Keratinocyte (primary cell): ENCODE data around the gene CFAP70. TPM values are rescaled to one million over a fixed set of nuclear protein-coding genes. Genes with fewer than 3 reads are reported as not detected.
A peak's percentile ranks its signal among the peaks of the same experiment; 100 is the strongest.
"Not testable (repeated sequence)": the region's sequence is repeated elsewhere in the genome, so short reads cannot be mapped to it uniquely, and the experiment has no call there.

Source experiments
- DNase-seq: peaks from one replicate; pipeline ENCODE4 v3.0.0-alpha.2; 2011; ENCODE audit warnings: low read depth, missing footprints, low spot score
- FAIRE-seq: peaks from 2 replicates; lab custom pipeline; 2011; peaks lifted over from hg19 to GRCh38; lab: Jason Lieb, UNC
- H2AFZ ChIP-seq: 2 replicates; pipeline ENCODE4 v1.6.0; 2012; ENCODE audit warnings: low read length, control low read depth, inconsistent platforms; ENCODE audit not compliant: control insufficient read depth
- H3K27ac ChIP-seq: 2 replicates; pipeline ENCODE4 v1.5.1; 2011; ENCODE audit warnings: low read length; ENCODE audit not compliant: control insufficient read depth, insufficient read depth
- H3K27me3 ChIP-seq: 3 replicates; pipeline ENCODE4 v1.6.0; 2011; ENCODE audit warnings: low read length; ENCODE audit not compliant: control insufficient read depth, insufficient read depth; ENCODE audit errors: extremely low read depth
- H3K36me3 ChIP-seq, 2 experiments: 2 replicates in 1 of 2; 3 replicates in 1 of 2; pipeline ENCODE4 v1.5.1; 2011; ENCODE audit warnings: low read length in 2 of 2, mild to moderate bottlenecking in 1 of 2; ENCODE audit not compliant: control insufficient read depth in 2 of 2, insufficient read depth in 2 of 2; ENCODE audit errors: extremely low read depth in 1 of 2
- H3K4me1 ChIP-seq: 3 replicates; pipeline ENCODE4 v1.5.1; 2011; ENCODE audit warnings: low read length; ENCODE audit not compliant: control insufficient read depth, insufficient read depth; ENCODE audit errors: extremely low read depth
- H3K4me2 ChIP-seq: 3 replicates; pipeline ENCODE4 v1.6.0; 2011; ENCODE audit warnings: low read depth, low read length; ENCODE audit not compliant: control insufficient read depth, insufficient read depth; ENCODE audit errors: extremely low read depth
- H3K4me3 ChIP-seq, 3 experiments: fragments of 200-600 bp in 1 of 3; sonication (generic) in 1 of 3; 2 replicates in 2 of 3; 3 replicates in 1 of 3; pipeline ENCODE4 v1.5.1; 2011 to 2016; ENCODE audit warnings: low read length in 3 of 3, mild to moderate bottlenecking in 3 of 3, control low read depth in 2 of 3, inconsistent platforms in 1 of 3, low read depth in 1 of 3, mixed read lengths in 1 of 3, mixed run types in 1 of 3, moderate library complexity in 1 of 3; ENCODE audit not compliant: control insufficient read depth in 2 of 3, insufficient read depth in 2 of 3; ENCODE audit errors: extremely low read depth in 1 of 3
- H3K79me2 ChIP-seq: 2 replicates; pipeline ENCODE4 v1.6.0; 2012; ENCODE audit warnings: low read length; ENCODE audit not compliant: control insufficient read depth, insufficient read depth
- H3K9ac ChIP-seq: 3 replicates; pipeline ENCODE4 v1.6.0; 2011; ENCODE audit warnings: low read length; ENCODE audit not compliant: control insufficient read depth, insufficient read depth; ENCODE audit errors: extremely low read depth
- H3K9me1 ChIP-seq: 3 replicates; pipeline ENCODE4 v1.6.0; 2011; ENCODE audit warnings: low read length; ENCODE audit not compliant: control insufficient read depth, insufficient read depth; ENCODE audit errors: extremely low read depth
- H3K9me3 ChIP-seq: 2 replicates; pipeline ENCODE4 v1.5.1; 2012; ENCODE audit warnings: low read depth, low read length; ENCODE audit not compliant: control insufficient read depth
- H4K20me1 ChIP-seq: 3 replicates; pipeline ENCODE4 v1.6.0; 2011; ENCODE audit warnings: low read length; ENCODE audit not compliant: control insufficient read depth, insufficient read depth; ENCODE audit errors: extremely low read depth
- CTCF ChIP-seq, 3 experiments: IDR thresholded peaks in 1 of 3; conservative IDR thresholded peaks in 1 of 3; optimal IDR thresholded peaks in 1 of 3; 2 replicates in 2 of 3; 3 replicates in 1 of 3; pipeline versions ENCODE3 to v1.5.1; 2011; ENCODE audit warnings: low read length in 3 of 3, mild to moderate bottlenecking in 3 of 3, moderate library complexity in 2 of 3, control low read depth in 1 of 3, inconsistent platforms in 1 of 3; ENCODE audit not compliant: insufficient read depth in 2 of 3; ENCODE audit errors: extremely low read depth in 1 of 3
- EZH2 ChIP-seq: IDR thresholded peaks from one replicate; pipeline ENCODE4 v1.6.1; 2012; ENCODE audit warnings: inconsistent platforms, mild to moderate bottlenecking, low read length, moderate library complexity
- dilution Hi-C: fragments of 300-500 bp; cut with MboI; formaldehyde crosslinking; loops from one replicate; pipeline ENCODE4 v1.7.0; 2020; ENCODE audit warnings: low sequenced_read_pairs; ENCODE audit not compliant: extremely low pct_ligation_motif_present
- polyA plus RNA-seq, 5 experiments: library from polyadenylated mRNA; depleted of rRNA in 3 of 5; stranded (reverse) in 3 of 5; stranded (forward) in 1 of 5; unstranded in 1 of 5; fragments of >200 nt; gene quantifications; 1 replicate in 1 of 5; 2 replicates in 3 of 5; 3 replicates in 1 of 5; pipeline versions ENCODE4 v1.2.1 to v1.2.3, GENCODE V29; 2011 to 2012; ENCODE audit warnings: missing spikeins in 2 of 5, low read depth in 1 of 5, low replicate concordance in 1 of 5

Gene CFAP70
- polyA plus RNA-seq, 1 donor (not counting 4 experiments of a cell fraction or from before 2014, with no cell fraction given): 2.1 TPM

GRCh38 chr10:73261362-73261995 is 97.2 kb downstream of the CFAP70 start:
- Histone ChIP-seq H3K27me3 (no peaks in the 10 kb centered on the region), H3K9me1 (no peaks in the 10 kb centered on the region), H3K79me2 (no peaks in the 10 kb centered on the region), H2AFZ (no peak overlapping the region), H3K9ac (peak overlapping the region; percentile 36), H3K4me1 (peaks cover 17% of the 10 kb centered on the region), H3K4me2 (no peak overlapping the region), H3K4me3 (no peak overlapping the region), H3K36me3 (no peaks in the 10 kb centered on the region), H3K27ac (peak overlapping the region; percentile 89), H3K9me3 (no peaks in the 10 kb centered on the region), H4K20me1 (no peaks in the 10 kb centered on the region)
- DNase-seq: no peak
- dilution Hi-C loops: loop anchor here (25.0 kb wide), 1 partner anchor 126 kb away; no protein-coding TSS in a partner anchor
- TF ChIP-seq CTCF (optimal IDR thresholded peaks at IDR 0.05 in 1 of 3, IDR thresholded peaks at IDR 0.05 in 1 of 3, conservative IDR thresholded peaks at IDR 0.05 in 1 of 3; ENCODE audit: extremely low read depth in 1 of 3, insufficient read depth in 2 of 3, low read length in 3 of 3) (no peak), EZH2 (no peak)
- FAIRE-seq: peak; percentile 51

- not testable (repeated sequence) for H3K27ac ChIP-seq
Measured at GRCh38 chr10:73258612-73259011, 100.1 kb downstream of the CFAP70 start.

More at GRCh38 chr10:73258612-73259011, 100.1 kb downstream of the CFAP70 start:
- H3K4me3 ChIP-seq, H3K9me1 ChIP-seq, H3K27me3 ChIP-seq, H3K9me3 ChIP-seq, H3K79me2 ChIP-seq, H2AFZ ChIP-seq, H3K9ac ChIP-seq, FAIRE-seq, DNase-seq, H3K36me3 ChIP-seq, H3K4me2 ChIP-seq, H4K20me1 ChIP-seq: not testable (repeated sequence)
- H3K4me1 ChIP-seq: peaks cover 19% of the 10 kb centered on the region
- dilution Hi-C loops: loop anchor here (25.0 kb wide), 1 partner anchor 129 kb away; no protein-coding TSS in a partner anchor
